ENCODE measurements around the gene GPR39.

DNA sequence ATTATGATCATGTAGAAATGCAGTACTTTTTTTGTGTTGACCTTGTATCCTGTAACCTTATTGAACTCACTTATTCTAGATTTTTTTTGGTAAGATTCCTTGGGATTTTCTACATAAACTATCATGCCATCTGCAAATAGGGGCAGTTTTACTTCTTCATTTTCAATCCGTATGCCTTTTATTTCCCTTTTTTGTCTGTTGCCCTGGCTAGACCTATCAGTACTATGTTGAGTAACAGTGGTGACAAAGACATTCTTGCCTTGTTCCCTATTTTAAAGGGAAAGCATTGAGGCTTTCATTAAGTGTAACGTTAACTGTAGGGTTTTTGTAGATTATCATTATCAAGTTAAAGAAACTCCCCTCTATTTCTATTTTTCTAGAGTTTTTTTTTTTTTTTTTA is 161.1 kb downstream of the GPR39 start:
- TF ChIP-seq, protein P1, sequence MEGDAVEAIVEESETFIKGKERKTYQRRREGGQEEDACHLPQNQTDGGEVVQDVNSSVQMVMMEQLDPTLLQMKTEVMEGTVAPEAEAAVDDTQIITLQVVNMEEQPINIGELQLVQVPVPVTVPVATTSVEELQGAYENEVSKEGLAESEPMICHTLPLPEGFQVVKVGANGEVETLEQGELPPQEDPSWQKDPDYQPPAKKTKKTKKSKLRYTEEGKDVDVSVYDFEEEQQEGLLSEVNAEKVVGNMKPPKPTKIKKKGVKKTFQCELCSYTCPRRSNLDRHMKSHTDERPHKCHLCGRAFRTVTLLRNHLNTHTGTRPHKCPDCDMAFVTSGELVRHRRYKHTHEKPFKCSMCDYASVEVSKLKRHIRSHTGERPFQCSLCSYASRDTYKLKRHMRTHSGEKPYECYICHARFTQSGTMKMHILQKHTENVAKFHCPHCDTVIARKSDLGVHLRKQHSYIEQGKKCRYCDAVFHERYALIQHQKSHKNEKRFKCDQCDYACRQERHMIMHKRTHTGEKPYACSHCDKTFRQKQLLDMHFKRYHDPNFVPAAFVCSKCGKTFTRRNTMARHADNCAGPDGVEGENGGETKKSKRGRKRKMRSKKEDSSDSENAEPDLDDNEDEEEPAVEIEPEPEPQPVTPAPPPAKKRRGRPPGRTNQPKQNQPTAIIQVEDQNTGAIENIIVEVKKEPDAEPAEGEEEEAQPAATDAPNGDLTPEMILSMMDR (IDR thresholded peaks at IDR 0.05; ENCODE audit: insufficient read depth, low read length, poor library complexity, severe bottlenecking): no peak
- TF ChIP-seq EZH2phosphoT487 (conservative IDR thresholded peaks at IDR 0.05; ENCODE audit: low read length): no peak
